ENCODE data around the gene AHCY.
A peak's percentile ranks its signal among the peaks of the same experiment; 100 is the strongest.
"Not testable (repeated sequence)": the region's sequence is repeated elsewhere in the genome, so short reads cannot be mapped to it uniquely, and the experiment has no call there.

AHCY gene

DNA sequence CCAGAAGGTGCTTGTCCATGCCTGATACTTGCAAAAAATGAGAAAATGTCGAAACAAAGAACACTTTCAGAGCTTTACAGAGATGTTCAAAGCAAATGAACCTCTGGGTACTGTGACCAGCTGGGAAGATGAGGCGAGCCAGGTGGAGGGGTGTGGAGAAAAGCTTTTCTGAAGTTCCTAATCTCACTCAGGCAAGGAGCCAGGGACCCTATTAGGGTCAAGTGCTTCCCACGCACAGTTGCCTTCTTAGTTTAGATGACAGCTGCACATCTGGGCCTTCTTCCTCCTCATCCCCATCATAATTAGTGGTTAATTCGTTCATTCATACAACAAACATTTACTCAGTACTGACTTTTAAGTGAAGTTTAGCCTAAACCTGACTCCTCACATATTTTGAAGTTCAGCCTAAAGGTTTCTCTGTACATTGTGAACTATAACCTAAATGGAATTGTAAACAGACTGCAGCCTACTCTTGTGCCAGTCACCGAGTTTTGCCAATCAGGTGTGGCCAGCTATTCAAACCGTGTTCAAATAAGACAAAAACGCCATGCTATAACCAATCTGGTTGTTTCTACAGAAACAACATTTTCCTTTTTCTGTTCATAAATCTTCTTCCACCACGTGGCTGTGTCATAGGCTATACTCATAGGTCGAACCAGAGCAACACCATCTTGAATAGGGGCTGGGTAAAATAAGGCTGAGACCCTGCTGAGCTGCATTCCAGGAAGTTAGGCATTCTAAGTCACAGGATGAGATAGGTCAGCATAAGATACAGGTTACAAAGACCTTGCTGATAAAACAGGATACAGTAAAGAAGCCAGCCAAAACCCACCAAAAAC lies 19.3 kb upstream of the AHCY start:
- DNase-seq, result no peak

DNA sequence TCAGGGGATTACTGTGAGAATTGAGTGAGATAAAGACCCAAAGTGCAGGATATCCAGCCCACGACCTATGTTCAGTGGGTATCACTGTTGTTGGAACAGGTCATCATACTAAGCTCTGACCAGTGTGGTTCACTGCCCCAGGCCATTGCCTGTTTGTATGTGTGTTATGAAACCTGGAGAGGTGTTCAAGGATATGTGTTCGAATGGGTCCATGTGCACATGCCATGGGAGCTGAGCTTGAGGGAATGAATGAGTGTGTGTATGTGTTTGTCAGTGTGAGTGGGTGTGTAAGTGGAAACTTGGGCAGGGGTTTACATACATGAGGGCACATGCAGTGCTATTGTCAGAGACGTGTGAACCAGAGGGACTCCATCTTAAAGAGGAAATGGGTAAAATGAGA lies 17.7 kb upstream of the AHCY start:
- no peak for DNase-seq

GRCh38 chr20:34318609-34319443 lies 15.7 kb upstream of the AHCY start:
- no peak for DNase-seq

DNA sequence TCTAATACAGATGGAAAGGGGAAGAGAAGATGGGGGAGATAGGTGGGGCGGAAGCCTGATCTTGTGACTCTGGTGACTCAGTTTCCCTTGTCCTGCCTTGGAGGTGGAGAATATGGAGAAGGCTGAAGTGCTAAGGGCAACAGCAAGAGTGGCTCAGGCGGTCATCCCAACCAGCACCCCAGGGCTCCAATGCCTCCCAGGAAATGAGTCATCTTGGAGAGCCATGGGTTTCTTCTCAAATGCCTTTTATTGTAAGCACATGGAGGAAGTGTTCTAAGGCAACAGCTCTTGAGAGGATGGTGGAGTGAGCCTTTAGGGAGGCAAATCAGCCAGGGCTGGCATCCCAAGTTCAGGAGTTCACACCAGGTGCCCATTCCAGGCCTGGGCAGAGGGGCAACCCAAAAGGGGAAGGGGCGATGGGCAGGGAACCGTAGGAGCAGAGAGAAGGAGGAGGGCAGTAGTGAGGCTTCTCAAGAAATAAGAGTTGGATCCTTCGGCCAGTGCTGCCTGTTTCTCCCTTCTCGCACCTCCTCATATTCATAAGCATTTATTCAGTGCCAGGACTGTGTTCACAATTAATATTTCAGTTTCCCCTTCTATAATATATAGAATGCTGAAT lies 13.2 kb upstream of the AHCY start:
- DNase-seq, result no peak

DNA sequence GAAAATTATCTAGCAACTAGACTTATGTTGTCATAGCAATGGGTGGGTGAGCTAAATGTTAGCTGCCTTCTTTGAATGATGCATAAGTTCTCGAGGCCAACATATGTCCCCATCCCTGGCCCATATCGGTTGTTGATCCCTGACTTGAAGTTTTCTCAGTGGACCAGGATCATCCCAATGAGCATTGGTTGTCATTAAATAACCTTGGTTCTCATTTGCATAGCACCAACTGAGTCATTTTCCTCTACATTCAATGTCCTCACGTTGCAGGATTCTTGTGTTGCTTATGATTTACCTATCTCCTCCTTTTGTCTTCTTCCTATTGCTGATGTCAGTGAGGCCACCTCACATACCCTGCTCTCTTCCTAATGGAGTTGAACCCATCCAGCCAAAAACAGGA lies 12.1 kb upstream of the AHCY start:
- no peak for DNase-seq

DNA sequence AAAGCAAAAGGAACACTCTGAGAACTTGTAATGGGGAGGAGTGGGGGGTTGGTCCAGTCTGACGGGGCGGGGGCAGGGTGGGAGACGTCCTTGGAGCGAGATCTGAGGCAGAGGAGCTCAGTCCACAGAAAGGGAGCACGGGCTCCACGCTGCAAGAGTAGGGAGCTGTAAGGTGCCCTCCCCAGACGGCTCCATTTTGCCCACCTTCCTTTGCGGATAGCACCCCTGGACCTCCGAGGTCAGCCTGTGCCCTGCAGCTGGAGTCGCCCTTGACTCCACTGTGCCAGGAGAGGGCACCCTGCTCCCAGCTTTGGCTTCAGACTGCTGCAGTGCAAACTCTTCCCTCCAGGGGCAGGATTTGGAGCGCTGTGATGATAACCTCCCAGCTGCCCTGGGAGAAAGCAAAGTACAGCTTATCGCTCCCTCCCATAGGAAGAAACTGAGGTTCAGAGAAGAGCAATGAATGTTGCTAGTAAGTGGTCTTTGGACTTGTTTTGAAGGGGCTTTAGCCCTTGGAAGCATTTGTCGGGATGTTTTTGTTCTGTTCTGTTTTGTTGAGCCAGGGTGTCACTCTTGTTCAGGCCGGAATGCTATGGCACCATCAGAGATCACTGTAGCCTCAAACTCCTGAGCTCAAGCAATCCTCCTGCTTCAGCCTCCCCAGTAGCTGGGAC lies 9.5 kb upstream of the AHCY start:
- peak; percentile 94 for DNase-seq

GRCh38 chr20:34312024-34312460 lies 8.9 kb upstream of the AHCY start:
- DNase-seq, result no peak

DNA sequence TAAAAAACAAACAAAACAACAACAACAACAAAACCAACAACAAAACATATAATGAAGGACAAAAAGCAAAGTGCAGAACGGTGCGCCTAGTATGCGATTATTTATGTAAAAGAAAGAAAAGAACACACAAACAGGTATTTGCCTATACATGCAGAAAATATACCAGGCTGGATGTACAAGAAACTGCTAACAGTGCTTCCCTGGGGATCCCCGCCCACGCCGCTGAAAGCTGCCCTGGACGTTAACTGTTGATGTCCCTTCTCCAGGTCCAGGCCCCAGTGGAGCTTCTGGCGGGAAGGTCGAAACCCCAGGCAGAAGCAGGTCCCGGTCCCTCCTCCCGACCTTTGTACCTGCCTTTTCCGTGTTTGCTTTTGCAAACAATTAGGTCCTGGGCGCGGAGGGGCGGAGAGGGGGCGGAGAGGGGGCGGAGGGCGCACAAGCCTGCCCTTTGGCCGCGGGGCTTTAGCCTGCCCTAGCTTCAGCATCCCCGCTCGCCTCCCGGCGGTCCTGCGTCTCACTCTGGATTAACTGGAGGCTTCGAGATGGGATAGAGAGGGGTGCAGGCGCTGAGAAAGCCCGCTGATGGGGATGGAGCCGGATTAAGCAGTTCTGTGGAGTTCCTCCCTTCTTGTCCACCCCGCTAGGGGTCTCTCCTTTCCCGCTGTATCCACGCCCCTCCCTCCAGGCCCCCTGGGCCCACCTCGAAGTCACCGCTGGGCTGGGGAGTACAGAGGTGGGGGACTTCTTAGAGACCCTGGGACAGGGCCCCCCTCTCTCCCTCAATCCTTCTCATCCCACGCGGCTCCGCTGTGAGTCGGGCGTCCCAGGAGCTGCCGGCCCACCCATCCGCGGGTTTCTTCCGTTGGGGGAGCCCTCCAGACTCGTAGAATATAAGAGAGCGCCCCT lies 8.2 kb upstream of the AHCY start:
- no peak for DNase-seq

DNA sequence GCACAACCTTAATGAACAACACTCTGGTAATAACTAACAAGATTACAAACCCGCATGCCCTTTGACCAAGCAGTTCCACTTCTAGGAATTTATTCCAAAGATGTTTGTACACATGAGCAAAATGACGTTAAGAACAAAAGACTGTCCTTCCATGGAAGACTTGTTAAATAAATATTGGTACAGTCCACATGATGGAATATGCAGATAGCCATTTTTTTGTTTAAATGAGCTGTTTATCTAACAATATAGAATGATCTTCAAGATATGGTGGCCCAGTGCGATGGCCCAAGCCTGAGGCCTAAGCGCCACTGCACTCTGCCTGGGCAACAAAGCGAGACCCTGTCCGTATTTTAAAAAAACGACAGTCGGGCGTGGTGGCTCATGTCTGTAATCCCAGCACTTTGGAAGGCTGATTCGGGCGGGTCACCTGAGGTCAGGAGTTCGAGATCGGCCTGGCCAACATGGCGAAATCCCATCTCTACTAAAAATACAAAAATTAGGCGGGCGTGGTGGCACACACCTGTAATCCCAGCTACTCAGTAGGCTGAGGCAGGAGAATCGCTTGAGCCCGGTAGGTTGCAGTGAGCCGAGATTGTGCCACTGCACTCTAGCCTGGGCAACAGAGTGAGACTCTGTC lies 7.4 kb upstream of the AHCY start:
- DNase-seq, result no peak

- no peak for DNase-seq
These were observed 6.5 kb upstream of the AHCY start for GRCh38 chr20:34309691-34310090.

DNA sequence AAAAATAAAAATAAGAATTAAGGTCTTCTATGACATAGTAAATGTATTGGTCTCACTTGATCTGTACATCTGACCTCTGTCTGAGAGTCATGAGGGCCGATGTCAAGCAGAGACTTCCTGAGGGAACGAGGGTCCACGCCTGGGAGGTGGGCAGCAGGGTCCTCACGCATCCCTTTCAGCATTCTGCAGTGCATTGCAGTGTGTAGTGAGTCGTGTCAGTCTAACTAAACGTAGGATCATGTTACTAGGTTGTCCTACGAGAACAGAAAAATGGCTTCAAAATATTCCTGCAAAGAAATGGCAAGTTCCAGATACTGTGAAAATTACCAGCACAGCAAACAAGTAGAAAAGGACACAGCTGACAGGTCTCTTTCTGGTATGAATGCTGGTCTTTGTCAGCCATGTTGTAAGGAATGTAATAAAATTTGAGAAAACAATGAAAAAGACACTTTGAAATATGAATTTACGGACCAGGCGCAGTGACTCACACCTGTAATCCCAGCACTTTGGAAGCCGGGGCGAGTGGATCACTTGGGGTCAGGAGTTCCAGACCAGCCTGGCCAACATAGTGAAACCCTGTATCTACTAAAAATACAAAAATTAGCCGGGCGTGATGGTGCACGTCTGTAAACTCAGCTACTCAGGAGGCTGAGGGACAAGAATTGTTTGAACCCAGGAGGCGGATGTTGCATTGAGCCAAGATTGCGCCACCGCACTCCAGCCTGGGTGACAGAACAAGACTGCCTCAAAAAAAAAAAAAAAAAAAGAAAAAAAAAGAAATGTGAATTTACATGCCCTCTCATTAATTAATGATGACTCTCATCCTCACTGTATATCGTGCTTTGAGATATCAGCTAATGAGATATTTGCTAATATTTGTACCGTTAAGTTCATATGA lies 2.4 kb upstream of the AHCY start:
- DNase-seq, result no peak

DNA sequence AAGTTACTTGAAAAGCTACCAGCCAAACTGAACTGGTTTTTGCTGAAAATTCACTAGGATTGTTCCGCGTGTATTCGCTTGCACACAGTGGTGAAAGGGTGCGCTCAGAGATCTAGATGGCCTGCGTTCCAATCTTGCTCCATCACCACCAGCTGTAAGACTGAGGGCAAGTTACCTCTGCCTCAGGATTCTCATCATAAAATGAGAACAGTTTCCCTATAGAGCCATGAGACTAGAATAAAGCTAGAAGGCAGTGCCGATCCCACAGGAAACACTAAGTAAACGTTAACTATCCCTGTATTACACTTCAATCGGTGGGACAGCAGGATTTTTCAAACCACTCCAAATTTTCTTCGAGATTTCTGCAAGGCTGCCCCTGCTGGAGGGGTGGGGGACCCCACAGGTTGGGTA lies 838 bp downstream of the AHCY start:
- peak; percentile 65 for DNase-seq

DNA sequence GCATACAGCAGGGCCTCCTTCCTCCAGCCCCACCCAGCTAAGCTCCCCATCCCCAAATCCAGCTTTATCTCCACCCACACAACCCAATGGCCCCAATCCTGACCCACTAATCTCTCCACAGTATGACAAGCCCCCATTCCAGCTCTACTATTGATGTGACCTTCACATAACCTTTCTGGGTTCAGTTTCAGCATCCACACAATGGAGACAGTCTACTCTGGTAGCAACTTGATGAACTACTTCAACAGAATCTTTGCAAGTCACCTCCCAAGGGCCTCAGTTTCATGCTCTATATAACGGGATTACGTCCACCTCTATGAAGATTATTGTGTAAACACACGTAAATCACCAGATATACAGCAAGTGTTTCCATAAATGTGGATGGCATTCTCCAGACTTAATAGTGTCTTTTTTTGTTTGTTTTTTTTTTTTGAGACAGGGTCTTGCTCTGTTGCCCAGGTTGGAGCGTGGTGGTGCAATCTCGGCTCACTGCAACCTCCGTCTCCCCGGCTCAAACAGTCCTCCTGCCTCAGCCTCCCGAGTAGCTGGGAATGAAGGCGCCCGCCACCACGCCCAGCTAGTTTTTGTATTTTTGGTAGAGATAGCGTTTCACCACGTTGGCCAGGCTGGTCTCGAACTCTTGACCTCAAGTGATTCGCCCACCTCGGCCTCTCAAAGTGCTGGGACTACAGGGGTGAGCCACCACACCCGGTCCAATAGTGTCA lies 1.4 kb downstream of the AHCY start:
- DNase-seq, result no peak

- DNase-seq, result no peak
These were observed 2.2 kb downstream of the AHCY start for GRCh38 chr20:34300809-34301586.

DNA sequence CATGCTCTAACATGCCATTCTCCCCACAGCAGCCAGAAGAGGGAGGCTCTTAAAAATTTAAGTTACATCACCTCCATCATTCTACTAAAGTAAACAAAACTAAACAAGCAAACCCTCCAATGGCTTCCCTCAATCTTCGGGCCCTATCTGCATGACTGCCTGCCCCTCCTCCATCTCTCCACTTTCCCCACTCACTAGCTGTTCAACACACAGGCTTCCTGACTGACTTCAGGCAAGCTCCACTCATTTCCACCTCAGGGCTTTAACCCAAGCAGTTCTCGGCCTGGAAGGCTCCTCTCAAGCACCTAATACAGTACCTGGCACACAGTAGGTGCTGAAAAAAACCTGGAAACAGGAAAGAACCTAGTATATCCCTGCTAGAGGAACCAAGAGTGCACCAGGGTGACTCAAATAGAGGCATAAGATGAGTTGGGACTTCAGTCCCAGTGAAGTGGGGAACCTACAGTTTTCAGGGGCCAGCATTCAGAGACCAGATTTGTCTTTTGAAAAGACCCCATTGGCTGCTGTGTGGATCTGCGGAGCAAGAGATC lies 2.8 kb downstream of the AHCY start:
- no peak for DNase-seq

DNA sequence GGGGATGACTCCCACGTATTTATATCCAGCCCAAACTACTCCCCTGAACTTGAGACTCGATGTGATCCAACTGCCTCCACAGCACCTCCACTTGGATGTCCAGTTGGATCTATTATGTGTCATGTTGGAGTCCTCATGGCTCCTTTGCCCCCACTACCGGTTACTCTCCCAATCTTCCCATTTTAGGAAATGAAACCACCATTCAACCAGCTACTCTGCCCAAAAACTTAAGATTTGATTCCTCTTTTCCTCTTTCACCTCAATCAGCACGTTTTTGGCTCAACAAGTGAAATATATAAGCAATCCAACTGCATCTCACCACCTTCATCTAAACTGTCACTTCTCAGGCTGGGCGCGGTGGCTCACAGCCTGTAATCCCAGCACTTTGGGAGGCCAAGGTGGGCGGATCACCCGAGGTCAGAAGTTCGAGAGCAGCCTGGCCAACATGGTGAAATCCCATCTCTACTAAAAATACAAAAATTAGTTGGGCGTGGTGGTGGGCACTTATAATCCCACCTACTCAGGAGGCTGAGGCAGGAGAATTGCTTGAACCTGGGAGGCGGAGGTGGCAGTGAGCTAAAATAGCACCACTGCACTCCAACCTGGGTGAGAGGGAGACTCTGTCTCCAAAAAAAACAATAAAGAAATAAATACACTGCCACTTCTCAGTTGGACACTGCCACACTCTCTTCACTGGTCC lies 3.4 kb downstream of the AHCY start:
- DNase-seq, result no peak

DNA sequence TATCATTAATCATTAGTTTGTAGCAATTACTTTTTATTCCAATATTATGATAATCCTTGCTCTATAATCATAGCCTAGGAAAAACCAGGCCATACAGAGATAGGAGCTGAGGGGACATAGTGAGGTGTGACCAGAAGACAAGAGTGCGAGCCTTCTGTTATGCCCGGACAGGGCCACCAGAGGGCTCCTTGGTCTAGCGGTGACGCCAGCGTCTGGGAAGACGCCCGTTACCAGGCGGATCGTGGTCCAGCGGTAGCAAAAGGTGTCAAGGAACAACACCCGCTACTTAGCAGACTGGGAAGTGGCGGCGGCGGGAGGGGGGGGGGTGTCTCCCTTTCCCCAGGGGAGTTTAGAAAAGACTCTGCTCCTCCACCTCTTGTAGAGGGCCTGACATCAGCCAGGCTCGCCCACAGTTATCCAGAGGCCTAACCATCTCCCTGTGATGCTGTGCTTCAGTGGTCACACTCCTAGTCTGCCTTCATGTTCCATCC lies 4.8 kb downstream of the AHCY start:
- DNase-seq, result not testable (repeated sequence)

- no peak for DNase-seq
These were observed 6.7 kb downstream of the AHCY start for GRCh38 chr20:34296468-34296867.
